Measurements from ENCODE around the gene RNF103. TPM values are rescaled to one million over a fixed set of nuclear protein-coding genes. Genes with fewer than 3 reads are reported as not detected.
"Not testable (repeated sequence)": the region's sequence is repeated elsewhere in the genome, so short reads cannot be mapped to it uniquely, and the experiment has no call there.

The RNF103 gene, protein sequence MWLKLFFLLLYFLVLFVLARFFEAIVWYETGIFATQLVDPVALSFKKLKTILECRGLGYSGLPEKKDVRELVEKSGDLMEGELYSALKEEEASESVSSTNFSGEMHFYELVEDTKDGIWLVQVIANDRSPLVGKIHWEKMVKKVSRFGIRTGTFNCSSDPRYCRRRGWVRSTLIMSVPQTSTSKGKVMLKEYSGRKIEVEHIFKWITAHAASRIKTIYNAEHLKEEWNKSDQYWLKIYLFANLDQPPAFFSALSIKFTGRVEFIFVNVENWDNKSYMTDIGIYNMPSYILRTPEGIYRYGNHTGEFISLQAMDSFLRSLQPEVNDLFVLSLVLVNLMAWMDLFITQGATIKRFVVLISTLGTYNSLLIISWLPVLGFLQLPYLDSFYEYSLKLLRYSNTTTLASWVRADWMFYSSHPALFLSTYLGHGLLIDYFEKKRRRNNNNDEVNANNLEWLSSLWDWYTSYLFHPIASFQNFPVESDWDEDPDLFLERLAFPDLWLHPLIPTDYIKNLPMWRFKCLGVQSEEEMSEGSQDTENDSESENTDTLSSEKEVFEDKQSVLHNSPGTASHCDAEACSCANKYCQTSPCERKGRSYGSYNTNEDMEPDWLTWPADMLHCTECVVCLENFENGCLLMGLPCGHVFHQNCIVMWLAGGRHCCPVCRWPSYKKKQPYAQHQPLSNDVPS
- 10 to 100 TPM; 12.5 to 17.2 (median 16.0) TPM for polyA plus RNA-seq

DNA sequence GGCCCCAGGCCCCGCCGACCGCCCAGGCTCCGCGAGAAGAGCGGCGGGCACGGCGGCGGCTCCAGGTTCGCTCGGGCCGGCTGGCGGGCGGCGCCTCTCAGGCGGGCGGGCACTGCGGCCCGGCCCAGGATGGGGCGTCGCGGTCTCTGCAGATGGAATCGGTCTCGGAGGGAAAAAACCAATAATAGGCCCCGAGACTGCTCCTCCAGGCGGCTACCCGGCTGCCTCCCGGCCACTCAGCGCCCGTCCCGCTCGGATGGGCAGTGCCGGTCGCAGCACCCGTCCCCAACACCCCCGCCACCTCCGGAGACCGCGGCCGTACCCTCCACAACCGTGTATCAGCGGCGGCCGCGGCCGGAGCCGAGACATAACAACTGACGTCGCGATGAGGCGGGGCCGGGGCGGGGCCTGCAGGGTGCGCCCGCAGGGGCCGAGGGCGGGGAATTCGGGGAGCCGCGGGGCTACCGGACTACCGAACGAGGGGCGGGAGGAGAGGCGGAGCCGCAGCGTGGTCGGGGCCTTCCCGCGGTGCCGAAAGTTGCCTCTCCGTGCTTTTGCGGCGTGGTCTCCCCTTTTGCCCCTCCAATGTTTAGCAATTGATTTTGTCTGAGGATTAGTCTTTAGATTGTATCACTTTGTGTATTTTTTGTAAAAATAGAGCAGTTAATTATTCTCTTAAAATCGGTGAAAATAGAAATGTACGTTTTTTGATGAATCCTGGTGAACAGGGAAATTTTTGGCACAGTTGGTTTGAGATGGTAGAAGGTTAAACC is at the start of gene RNF103:
TSS of gene RNF103 (minus strand) at position 372 of the 773 bp plus-strand sequence. CDS start 979 bp downstream, outside the sequence.
- 0 to 1% (median 0%) methylated on average over 68 to 77 of the region's 77 CpGs for WGBS, 3 donors
- peak within 1 kb of the TSS; percentile 93 for H3K27ac ChIP-seq (ENCODE audit: low read depth, low read length)

DNA sequence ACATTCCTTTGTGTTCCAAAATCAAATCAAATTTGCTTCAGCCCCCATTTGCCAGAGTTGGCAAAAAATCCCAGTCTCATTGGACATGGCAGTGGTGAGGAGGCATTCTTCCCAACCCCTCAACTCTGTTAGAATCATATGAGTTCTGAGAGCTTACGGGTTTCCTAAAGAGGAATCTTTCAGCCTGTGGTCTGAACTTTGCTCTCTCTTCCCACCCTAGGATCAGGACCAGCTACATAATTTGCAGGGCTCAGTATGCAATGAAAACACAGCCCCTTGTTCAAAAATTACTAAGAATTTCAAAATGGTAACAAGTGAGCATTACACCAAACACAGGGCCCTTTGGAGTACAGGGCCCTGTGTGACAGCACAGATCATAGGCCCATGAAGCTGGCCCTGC is 49.3 kb upstream of the RNF103 start:
- no peak overlapping the region for H3K27ac ChIP-seq (ENCODE audit: low read depth, low read length)
- WGBS, 3 donors = 96 to 98% (median 97%) methylated on average over 1 of the region's 1 CpG

DNA sequence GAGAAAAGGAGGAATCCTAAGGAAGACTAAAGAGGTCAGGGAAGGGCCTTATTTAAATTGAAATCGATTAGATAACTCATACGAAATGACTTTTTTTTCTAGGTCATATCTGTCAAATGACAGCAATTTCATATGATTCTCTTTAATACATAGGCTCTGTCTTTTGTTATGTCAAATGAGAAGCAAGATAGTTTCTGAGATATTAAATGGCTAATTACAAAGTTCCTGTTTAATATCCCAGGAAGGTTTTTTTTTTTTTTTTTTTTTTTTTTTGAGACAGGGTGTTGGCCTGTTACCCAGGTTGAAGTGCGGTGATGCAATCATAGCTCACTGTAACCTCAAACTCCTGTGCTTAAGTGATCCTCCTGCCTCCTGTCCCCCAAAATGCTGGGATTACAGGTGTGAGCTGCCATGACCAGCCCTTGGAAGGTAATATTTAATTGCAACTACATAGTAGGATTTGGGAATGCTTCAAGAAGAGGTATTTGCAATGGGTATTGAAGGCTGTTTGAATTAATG is 48.4 kb upstream of the RNF103 start:
- WGBS, 3 donors = 76 to 93% (median 93%) methylated on average over 3 of the region's 3 CpGs
- H3K27ac ChIP-seq (ENCODE audit: low read depth, low read length) = no peak overlapping the region

DNA sequence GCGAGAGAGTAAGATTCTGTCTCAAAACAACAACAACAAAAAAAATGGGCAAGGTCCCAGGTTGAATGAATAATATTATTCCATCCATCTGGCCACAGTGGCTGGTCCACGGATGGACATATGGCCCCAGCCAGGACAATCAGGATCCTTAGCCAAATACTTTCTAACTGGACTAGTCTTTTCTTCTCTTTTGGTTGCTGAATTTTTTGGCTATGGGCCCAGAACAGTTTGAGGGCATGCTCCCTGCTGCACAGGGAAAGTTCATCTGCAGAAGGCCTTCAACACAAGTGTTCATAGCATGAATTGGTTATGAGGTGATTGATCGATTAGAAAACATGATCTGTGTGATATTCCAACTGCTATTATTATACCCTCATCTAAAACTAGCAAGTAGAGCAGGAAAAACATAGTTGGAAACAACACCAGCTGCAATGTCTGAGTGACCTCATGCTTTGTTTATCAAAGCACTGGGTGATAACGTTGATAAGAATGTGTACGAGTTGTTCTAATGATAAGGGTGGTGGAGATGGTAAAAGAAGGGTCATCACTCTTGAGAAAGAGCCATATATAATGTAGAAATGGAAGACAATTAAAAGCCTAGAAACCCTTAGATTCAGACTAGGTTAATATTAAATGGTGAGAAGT is 47.8 kb upstream of the RNF103 start:
- no peak overlapping the region for H3K27ac ChIP-seq (ENCODE audit: low read depth, low read length)
- WGBS, 3 donors = 36 to 56% (median 46%) methylated on average over 5 of the region's 5 CpGs

DNA sequence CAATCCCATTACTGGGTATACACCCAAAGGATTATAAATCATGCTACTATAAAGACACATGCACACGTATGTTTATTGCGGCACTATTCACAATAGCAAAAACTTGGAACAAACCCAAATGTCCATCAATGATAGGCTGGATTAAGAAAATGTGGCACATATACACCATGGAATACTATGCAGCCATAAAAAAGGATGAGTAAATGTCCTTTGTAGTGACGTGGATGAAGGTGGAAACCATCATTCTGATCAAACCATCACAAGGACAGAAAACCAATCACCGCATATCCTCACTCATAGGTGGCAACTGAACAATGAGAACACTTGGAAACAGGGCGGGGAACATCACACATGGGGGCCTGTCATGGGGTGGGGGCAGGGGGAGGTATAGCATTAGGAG is 45.7 kb upstream of the RNF103 start:
- not testable (repeated sequence) for H3K27ac ChIP-seq (ENCODE audit: low read depth, low read length)
- WGBS, 3 donors = 91 to 97% (median 92%) methylated on average over 5 of the region's 5 CpGs

DNA sequence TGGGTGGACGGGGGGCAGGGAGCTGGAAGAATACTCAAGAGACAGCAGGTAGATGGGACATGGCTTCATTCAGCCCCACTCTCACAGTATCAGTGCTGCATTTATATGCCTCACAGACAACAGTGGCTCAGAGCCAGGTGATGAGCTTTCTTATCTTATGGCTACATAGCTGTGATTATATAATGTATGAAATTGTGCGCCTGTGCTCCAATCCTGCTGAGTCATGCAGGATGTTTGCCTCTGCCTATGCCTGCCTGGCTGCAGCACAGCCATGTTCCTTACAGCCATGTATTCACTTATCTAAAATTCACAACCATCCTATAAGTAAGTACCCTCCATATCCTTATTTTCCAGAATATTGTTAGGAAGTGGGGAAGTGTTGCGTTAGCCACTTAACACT is 37.7 kb upstream of the RNF103 start:
- H3K27ac ChIP-seq (ENCODE audit: low read depth, low read length) = no peak overlapping the region
- 93 to 97% (median 94%) methylated on average over 3 of the region's 3 CpGs for WGBS, 3 donors

DNA sequence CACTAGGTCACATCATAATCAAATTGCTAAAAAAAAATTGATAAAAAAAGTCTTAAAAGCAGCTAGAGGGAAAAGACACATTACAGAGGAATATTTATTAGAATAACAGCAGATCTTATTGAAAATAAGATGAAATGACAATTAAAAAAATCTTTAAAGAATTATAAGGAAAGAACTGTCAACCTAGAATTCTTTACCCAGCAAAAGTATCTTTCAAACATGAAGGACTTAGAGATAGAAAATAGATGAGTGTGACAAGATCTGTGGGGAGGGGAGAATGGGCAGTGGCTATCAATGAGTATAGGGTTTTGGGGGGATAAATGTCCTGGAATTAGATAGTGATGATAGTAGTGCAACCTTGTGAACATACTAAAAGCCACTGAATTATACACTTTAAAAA is 26.5 kb upstream of the RNF103 start:
- H3K27ac ChIP-seq (ENCODE audit: low read depth, low read length) = no peak overlapping the region

DNA sequence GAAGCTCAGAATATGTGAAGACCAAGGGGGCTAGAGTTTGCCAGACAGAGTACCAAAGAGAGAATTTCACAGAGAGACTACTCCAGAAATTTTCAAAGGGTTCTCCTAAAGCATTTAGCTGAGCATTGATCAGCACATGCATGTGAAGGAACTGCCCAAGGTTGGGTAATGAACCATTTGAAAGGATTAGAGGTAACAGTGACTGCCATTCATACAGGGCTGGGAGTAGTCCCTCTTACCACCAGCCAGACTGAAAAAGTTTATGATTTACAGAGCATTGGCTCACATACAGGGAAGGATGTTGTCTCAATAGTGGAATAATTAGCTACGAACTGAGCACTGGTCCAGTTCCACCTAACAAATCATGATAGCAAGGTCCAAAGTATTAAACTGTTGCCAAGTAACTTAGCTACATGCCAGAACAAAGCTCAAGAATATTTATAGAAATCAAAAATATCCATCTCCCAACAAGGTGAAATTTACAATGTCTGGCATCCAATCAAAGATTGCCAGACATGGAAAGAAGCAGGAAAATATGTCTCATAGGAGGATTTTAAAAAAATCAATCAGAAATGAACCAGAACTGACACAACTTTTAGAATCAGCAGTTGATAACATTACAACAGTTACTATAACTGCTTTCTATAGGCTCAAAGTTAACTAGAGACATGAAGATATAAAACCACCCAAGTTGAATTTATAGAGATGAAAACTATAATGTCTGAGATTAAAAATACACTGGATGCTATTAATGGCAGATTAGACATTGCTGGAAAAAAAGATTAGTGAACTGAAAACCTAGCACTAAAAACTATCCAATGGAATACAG is 25.7 kb upstream of the RNF103 start:
- WGBS, 3 donors = 29 to 76% (median 71%) methylated on average over 1 of the region's 1 CpG
- no peak overlapping the region for H3K27ac ChIP-seq (ENCODE audit: low read depth, low read length)

DNA sequence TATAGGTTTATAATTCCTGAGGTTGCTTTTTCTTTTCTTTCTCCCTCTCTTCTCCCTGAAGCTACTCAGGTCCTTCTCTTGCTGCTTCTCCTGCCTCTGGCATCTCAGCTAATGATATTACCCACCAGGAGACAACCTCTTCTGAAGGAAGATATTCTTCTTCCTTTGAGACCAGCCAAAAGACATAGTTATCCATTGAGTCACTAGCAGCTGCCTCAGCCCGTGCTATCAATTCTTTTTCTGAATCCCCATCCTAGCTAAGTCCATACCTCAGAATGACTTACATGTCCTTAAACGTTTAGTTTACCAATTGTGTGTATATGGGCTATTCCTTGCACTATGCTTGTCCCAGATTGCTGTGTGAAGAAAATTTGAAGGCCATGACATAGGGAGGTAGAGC is 25.0 kb upstream of the RNF103 start:
- WGBS, 3 donors = 75 to 77% (median 76%) methylated on average over 2 of the region's 2 CpGs
- H3K27ac ChIP-seq (ENCODE audit: low read depth, low read length) = no peak overlapping the region

DNA sequence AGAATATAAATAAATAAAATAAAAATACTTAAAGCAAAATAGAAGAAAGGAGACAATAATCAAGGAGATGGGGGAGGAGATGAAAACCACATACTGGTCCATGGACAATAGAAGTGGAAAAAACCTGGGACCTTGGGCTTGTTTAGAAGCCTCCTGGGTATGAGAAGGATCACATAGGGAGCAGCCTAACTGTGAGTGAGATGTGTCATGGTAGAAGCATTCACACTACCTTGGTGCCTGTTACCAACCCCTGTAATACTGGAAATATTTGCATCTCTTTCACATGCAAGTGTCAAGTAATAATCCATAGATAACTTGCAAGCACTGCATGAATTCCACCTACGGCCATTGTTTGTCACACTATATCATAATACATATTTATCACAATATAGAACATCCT is 23.2 kb upstream of the RNF103 start:
- no peak overlapping the region for H3K27ac ChIP-seq (ENCODE audit: low read depth, low read length)
- 94 to 100% (median 95%) methylated on average over 1 of the region's 1 CpG for WGBS, 3 donors

DNA sequence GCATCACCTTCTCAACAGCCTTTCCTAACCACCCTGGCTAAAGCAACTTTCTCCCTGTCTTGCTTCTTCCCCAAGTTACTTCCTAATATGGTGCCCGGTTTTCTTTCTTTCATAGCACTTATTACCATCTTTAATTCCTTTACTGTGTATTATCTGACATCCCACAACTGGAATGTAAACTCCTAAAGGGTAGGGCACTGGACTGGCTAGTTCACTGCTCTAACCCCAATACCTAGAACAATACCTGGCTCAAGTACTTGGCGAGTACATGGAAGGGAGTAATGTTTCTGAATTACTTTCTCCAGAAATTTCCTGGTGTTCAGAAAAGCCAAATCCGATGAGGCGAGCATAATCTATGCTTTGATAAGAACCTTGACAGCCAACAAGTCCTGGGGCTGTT is 22.7 kb upstream of the RNF103 start:
- WGBS, 3 donors = 88 to 92% (median 92%) methylated on average over 4 of the region's 4 CpGs
- H3K27ac ChIP-seq (ENCODE audit: low read depth, low read length) = no peak overlapping the region

DNA sequence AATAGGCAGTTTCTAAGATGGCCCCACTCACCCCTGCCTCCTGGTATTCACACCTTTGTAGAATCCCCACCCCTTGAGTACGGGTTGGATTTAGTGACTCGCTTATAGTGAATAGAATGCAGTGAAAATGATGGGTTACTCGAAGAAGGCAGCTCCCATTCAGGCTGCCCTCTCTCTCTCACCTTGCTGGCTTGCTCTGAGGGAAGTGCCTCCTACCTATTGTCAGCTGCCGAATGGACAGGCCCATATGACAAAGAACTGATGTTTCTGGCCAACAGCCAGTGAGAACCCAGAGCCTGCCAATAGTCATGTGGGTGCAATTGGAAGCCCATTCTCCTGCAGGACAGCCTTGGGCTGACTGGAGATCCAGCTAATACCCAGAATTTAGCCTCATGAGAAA is 22.1 kb upstream of the RNF103 start:
- 74 to 86% (median 82%) methylated on average over 4 of the region's 4 CpGs for WGBS, 3 donors
- no peak overlapping the region for H3K27ac ChIP-seq (ENCODE audit: low read depth, low read length)

DNA sequence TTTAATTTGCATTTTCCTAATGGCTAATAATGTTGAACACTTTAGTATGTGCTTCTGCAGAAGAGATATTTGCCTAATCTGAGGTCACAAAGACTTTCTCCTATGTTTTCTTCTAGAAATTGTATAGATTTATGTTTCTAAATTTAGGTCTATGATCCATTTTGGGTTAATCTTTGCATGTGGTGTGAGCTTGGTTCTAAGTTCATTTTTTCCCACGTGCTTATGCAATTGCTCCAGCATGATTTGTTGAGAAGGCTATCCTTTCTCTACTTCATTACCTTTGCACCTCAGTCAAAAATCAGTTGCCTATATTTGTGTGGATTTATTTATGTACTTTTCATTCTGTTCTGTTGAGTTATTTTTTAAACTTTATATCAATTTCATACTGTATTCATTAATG is 15.0 kb upstream of the RNF103 start:
- 37 to 72% (median 71%) methylated on average over 1 of the region's 1 CpG for WGBS, 3 donors
- no peak overlapping the region for H3K27ac ChIP-seq (ENCODE audit: low read depth, low read length)

DNA sequence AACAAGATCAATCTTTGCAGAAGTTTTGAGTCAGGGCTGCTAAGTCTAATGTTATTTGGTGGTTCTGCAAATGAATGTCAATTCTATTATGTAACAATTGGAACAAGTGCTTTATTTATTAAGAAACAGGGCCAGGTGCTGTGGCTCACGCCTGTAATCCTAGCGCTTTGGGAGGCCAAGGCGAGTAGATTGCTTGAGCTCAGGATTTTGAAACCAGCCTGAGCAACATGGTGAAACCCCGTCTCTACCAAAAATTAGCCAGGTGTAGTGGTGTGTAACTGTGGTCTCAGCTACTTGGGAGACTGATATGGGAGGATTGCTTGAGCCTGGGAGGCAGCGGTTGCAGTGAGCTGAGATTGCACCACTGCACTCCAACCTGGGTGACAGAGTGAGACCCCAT is 13.2 kb upstream of the RNF103 start:
- H3K27ac ChIP-seq (ENCODE audit: low read depth, low read length) = no peak overlapping the region
- WGBS, 3 donors = 56 to 67% (median 60%) methylated on average over 5 of the region's 5 CpGs

DNA sequence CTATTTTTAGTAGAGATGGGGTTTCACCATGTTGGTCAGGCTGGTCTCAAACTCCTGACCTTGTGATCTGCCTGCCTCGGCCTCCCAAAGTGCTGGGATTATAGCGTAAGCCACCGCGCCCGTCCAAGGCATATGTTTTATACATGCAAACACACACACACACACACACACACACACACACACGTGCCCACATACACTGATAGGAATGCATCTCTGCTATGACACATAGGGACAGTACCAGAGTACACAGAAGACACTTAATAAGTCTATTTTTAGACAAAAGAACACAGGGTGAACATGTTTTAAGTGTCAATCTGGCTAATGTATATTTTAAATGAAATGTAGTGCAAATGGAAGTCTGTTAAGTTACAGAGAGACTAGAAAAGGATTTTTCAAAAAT is 10.7 kb upstream of the RNF103 start:
- 91 to 94% (median 91%) methylated on average over 6 of the region's 6 CpGs for WGBS, 3 donors
- no peak overlapping the region for H3K27ac ChIP-seq (ENCODE audit: low read depth, low read length)

DNA sequence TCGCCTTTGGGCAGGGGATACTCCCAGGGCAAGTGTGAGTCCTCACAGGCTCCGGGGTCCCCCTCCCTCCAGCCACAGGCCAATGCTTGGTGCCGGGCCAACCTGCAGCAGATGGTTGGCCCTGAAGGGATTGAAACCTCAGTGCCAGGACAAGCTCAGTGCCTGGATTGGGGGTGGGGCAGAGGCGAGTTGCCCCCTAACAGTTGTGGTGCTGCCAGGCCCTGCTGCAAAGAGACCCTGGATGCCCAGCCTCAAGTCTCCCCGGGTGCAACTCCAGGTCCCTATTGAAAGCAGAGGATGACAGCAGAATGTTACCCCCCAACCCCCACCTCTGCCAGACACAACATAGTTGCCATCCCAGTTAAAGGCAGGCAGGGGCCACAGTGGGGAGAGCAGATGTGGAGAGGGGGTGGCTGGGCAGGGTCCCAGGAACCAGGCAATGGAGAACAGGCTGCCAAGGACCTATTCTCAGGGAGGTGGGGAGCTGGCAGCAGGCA is 9.5 kb upstream of the RNF103 start:
- H3K27ac ChIP-seq (ENCODE audit: low read depth, low read length) = no peak overlapping the region
- 54 to 88% (median 83%) methylated on average over 5 of the region's 5 CpGs for WGBS, 3 donors

DNA sequence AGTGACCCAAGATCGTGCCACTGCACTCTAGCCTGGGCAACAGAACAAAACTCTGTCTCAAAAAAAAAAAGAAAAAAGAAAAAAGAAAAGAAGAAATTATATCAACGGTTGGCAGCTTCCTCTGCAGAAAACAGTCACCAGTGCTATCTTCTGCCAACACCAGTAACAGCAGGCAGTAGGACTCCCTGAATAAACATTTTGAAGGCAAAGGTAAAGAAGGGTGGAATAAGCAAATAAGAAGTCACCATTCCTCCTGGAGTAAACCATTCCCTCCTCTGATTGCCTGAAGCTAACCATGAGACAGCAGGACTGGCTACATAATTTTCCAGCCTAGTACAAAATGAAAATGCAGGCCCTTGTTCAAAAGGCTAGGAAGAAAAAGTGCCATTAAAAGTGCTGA is 9.0 kb upstream of the RNF103 start:
- no peak overlapping the region for H3K27ac ChIP-seq (ENCODE audit: low read depth, low read length)
- 30 to 72% (median 53%) methylated on average over 2 of the region's 2 CpGs for WGBS, 3 donors

All from adipose tissue (tissue), 3 donors.